Transverse colon (tissue), 4 donors: Measurements from ENCODE around the gene MED12L. TPM values are rescaled to one million over a fixed set of nuclear protein-coding genes. Genes with fewer than 3 reads are reported as not detected.

ENCODE experiments used
- DNase-seq: peaks from one replicate; pipeline ENCODE4 v3.0.0-alpha.2; 2019
- H3K27ac ChIP-seq, 4 donors: fragments of 200-600 bp; sonication (generic); 2 replicates each; pipeline ENCODE4 v1.5.1; 2016 to 2018; ENCODE audit warnings: inconsistent platforms in 4 of 4
- H3K27me3 ChIP-seq: fragments of 200-600 bp; sonication (generic); 2 replicates; pipeline ENCODE4 v1.5.1; 2017; ENCODE audit warnings: inconsistent platforms
- H3K36me3 ChIP-seq, 4 donors: fragments of 200-600 bp; sonication (generic); 2 replicates each; pipeline ENCODE4 v1.5.1; 2017 to 2019; ENCODE audit warnings: inconsistent platforms in 4 of 4
- H3K4me1 ChIP-seq, 4 donors: fragments of 200-600 bp; sonication (generic); 2 replicates each; pipeline ENCODE4 v1.5.1; 2017 to 2020; ENCODE audit warnings: inconsistent platforms in 4 of 4
- H3K4me3 ChIP-seq, 4 donors: fragments of 200-600 bp; sonication (generic); 1 replicate in 1 of 4; 2 replicates in 3 of 4; pipeline versions ENCODE4 v1.5.1 to v1.6.1; 2017 to 2019; ENCODE audit warnings: inconsistent platforms in 4 of 4
- H3K9me3 ChIP-seq, 2 donors: fragments of 200-600 bp; sonication (generic); 2 replicates each; pipeline ENCODE4 v1.5.1; 2017 to 2019; ENCODE audit warnings: inconsistent platforms in 2 of 2
- EP300 ChIP-seq: sonication (generic); formaldehyde crosslinking; IDR thresholded peaks from one replicate; pipeline ENCODE4 v1.6.1; 2017; ENCODE audit warnings: antibody characterized with exemption, low read depth
- POLR2A ChIP-seq: fragments of 450-650 bp; IDR thresholded peaks from one replicate; pipeline ENCODE4 v1.6.1; 2016; ENCODE audit warnings: antibody characterized with exemption, mild to moderate bottlenecking, moderate library complexity
- POLR2AphosphoS5 ChIP-seq, 3 donors: sonication (generic); formaldehyde crosslinking; IDR thresholded peaks; one replicate each; pipeline ENCODE4 v1.6.1; 2016; ENCODE audit warnings: antibody characterized with exemption in 3 of 3
- WGBS, 2 donors: methylation state at CpG; one replicate each; pipeline ENCODE4 v1.1.5; 2018; ENCODE audit warnings: low coverage in 1 of 2; 5-methylcytosine and 5-hydroxymethylcytosine counted together
- in situ Hi-C, 4 donors: fragments of 200-750 bp; cut with MboI; loops; one replicate each; pipeline versions ENCODE4 v1.15.0 to v1.15.1; 2017; ENCODE audit warnings: low sequenced_read_pairs in 3 of 4, low pct_ligation_motif_present in 1 of 4, low pct_unique_long_range_greater_than_20kb in 1 of 4
- intact Hi-C: fragments of 100-400 bp; cut with DNase I; formaldehyde crosslinking; loops from one replicate; pipeline ENCODE4 v1.15.1; 2023; ENCODE audit warnings: low total_unique reads
- total RNA-seq, 4 donors: library from RNA; depleted of rRNA; stranded (reverse); fragments of >200 nt; gene quantifications; one replicate each; pipeline ENCODE4 v1.1.0, GENCODE V29; 2016
- TF ChIP-seq, protein P1 (sequence below), 5 experiments: fragments of 200-600 bp in 3 of 5; fragments of 450-650 bp in 2 of 5; sonication (generic) in 3 of 5; IDR thresholded peaks; 1 replicate in 2 of 5; 2 replicates in 3 of 5; pipeline ENCODE4 v1.5.1; 2016 to 2017; ENCODE audit warnings: antibody characterized with exemption in 5 of 5, inconsistent platforms in 3 of 5, mild to moderate bottlenecking in 2 of 5, moderate library complexity in 1 of 5

MED12L gene
- total RNA-seq, 4 donors from 2014 or later, result under 0.01 to 8.6 (median 0.64) TPM

DNA sequence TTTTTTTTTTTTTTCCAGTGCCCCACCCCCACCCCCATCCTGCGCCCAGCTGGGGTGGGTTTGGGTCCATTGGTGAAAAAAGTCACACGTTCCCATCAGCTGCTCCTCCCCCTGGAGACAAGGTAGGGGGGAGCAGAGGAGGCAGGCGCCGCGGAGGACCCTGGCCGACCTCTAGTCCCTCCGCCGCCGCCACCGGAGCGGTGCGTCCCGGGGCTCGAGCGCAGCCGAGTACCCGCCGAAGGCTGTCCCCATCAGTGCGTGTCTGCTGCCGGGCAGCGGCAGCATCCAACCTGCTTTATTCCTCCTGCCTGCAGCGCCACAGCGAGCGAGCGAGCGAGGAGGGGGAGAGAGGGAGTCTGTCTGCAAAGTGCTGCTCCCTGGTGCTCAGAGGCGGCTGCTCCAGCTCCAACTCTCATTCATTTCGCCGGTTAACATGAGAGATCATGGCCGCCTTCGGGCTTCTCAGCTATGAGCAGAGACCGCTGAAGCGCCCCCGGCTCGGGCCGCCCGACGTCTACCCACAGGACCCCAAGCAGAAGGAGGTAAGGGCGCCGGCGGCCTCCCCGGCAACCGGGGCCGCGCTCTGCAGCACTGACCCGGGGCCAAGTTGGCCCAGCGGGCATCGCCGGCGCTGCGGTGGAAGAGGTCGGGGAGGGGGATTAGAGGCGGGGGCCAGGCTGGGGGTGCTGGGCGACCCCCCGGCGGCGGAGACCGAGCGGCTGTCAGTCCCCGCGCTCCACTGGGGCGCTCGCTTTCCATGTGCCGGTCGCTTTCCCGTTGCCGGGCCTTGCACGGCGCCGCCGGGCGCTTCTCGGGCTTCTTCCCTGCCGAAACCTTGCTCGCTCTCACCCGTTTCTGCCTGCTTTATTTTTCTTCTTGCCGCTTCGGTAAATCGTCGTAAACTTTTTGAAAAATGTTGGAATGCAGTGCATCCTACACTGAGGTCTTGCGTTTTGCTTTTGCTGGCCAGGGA, 1.3 kb downstream of the MED12L start:
- H3K4me1 ChIP-seq, result peaks cover 0 to 24% (median 21%) of the 10 kb centered on the region in 4 donors
- WGBS, 2 donors, result 5 to 40% methylated on average over 2 to 61 of the region's 81 CpGs
- no peak for TF ChIP-seq POLR2A
- TF ChIP-seq, protein P1, sequence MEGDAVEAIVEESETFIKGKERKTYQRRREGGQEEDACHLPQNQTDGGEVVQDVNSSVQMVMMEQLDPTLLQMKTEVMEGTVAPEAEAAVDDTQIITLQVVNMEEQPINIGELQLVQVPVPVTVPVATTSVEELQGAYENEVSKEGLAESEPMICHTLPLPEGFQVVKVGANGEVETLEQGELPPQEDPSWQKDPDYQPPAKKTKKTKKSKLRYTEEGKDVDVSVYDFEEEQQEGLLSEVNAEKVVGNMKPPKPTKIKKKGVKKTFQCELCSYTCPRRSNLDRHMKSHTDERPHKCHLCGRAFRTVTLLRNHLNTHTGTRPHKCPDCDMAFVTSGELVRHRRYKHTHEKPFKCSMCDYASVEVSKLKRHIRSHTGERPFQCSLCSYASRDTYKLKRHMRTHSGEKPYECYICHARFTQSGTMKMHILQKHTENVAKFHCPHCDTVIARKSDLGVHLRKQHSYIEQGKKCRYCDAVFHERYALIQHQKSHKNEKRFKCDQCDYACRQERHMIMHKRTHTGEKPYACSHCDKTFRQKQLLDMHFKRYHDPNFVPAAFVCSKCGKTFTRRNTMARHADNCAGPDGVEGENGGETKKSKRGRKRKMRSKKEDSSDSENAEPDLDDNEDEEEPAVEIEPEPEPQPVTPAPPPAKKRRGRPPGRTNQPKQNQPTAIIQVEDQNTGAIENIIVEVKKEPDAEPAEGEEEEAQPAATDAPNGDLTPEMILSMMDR (IDR thresholded peaks at IDR 0.05), result peak in 4 of 5 experiments; percentile 12 to 30 (median 20)
- peak overlapping the region in 2 of 4 donors; percentile 21 to 31 for H3K27ac ChIP-seq
- H3K9me3 ChIP-seq, result no peaks in the 10 kb centered on the region
- in situ Hi-C loops (no loop called here), intact Hi-C loops (no loop called here)
- H3K36me3 ChIP-seq, result no peaks in the 10 kb centered on the region
- peak; percentile 61 for DNase-seq
- peak overlapping the region; percentile 43 to 66 (median 48) for H3K4me3 ChIP-seq
- H3K27me3 ChIP-seq, result peaks cover 62% of the 10 kb centered on the region

DNA sequence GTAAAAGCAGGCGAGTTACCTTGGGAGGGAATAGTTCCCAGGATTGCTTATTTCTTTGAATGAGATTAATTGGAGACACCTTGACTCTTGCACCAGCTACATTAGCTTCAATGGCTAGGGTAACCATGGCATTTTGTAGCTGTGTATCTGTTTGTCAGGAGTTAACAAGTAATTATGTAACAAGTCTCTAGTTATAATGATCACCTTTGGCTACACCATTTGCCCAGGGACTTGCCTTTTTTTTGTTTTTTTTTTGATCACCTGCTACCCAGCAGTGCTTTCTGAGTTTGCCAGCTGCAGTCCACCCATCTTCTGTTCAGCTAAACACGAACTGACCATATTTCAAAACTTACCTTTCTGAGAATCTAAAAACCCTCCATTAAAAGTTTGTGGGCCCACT, 2.2 kb downstream of the MED12L start:
- Histone ChIP-seq H3K27ac (no peak overlapping the region), H3K36me3 (no peaks in the 10 kb centered on the region), H3K4me1 (peaks cover 0 to 24% (median 21%) of the 10 kb centered on the region in 4 donors), H3K27me3 (peaks cover 53% of the 10 kb centered on the region), H3K9me3 (no peaks in the 10 kb centered on the region), H3K4me3 (no peak overlapping the region)
- WGBS, 2 donors, result 89 to 90% methylated on average over 2 of the region's 2 CpGs
- intact Hi-C loops, result no loop called here
- DNase-seq, result no peak
- TF ChIP-seq POLR2AphosphoS5 (IDR thresholded peaks at IDR 0.05) (no peak), POLR2A (no peak), EP300 (no peak)
- TF ChIP-seq, protein P1 (IDR thresholded peaks at IDR 0.05), result no peak
- in situ Hi-C loops, result no loop called here

DNA sequence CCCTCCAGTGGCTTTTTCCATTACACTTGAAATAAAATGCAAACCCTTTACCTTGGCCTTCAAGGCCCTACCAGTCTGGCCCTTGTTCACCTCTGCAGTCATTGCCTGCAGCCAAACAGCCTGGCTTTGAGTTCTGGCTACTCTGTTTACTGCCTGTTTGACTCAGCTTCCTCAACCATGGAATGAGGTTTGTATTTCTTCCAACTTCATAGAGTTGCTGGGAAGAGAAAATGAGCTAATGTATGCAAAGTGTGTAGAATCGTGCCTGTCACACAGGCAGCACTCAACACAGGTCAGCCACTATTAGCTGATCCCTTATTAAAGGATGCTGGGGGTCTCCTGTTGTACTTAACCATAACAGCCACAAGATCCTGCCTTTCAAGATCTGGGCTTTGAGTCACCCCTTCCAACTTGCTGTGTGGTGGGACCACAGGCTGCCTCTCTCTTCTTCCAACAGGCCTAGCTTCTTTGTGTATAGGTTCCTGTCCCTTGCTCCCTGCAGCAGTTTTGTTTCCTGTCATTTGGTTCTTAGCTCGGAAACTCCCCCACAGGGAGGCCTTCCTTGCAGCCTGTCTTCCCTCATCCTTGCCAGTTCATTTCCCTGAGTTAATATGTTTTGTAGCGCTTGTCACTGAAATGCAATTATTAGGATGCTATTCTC, 6.4 kb downstream of the MED12L start:
- DNase-seq, result no peak
- H3K27me3 ChIP-seq, result peaks cover 15% of the 10 kb centered on the region
- H3K4me3 ChIP-seq, result no peak overlapping the region
- no peaks in the 10 kb centered on the region for H3K9me3 ChIP-seq
- in situ Hi-C loops, result no loop called here
- intact Hi-C loops, result no loop called here
- 88 to 90% methylated on average over 2 to 3 of the region's 3 CpGs for WGBS, 2 donors
- H3K27ac ChIP-seq, result no peak overlapping the region
- peaks cover 0 to 5% (median 2%) of the 10 kb centered on the region in 4 donors for H3K4me1 ChIP-seq
- TF ChIP-seq EP300 (no peak), POLR2A (no peak), POLR2AphosphoS5 (IDR thresholded peaks at IDR 0.05) (no peak)
- TF ChIP-seq, protein P1 (IDR thresholded peaks at IDR 0.05), result no peak
- H3K36me3 ChIP-seq, result no peaks in the 10 kb centered on the region

DNA sequence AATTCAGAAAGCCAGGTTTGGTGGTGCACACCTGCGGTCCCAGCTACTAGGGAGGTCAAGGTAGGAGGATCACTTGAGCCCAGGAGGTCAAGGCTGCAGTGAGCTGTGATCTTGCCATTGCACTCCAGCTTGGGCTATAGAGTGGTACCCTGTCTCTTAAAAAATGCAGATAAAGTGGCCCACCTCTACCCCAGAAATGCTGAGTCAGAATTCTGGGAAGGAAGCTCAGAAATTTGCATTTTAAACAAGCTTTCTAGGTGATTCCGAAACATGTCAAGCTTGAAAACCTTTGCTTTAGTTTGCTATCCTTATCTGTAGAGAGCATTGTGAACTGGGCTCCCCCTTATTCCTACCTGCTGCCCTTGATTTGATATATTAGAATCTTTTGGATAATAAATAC, 7.7 kb downstream of the MED12L start:
- WGBS, 2 donors, result 71 to 90% methylated on average over 1 to 2 of the region's 2 CpGs
- Histone ChIP-seq H3K4me1 (no peaks in the 10 kb centered on the region), H3K36me3 (no peaks in the 10 kb centered on the region), H3K27me3 (peaks cover 2% of the 10 kb centered on the region), H3K9me3 (no peaks in the 10 kb centered on the region), H3K27ac (no peak overlapping the region), H3K4me3 (no peak overlapping the region)
- in situ Hi-C loops (no loop called here), intact Hi-C loops (no loop called here)
- DNase-seq, result no peak
- TF ChIP-seq POLR2A (no peak), EP300 (no peak), POLR2AphosphoS5 (IDR thresholded peaks at IDR 0.05) (no peak)
- TF ChIP-seq, protein P1 (IDR thresholded peaks at IDR 0.05), result no peak
